ENCODE results near the gene PDSS2. TPM values are rescaled to one million over a fixed set of nuclear protein-coding genes. Genes with fewer than 3 reads are reported as not detected.

Gene PDSS2
- total RNA-seq, 1 donor from 2014 or later = 19.7 TPM

DNA sequence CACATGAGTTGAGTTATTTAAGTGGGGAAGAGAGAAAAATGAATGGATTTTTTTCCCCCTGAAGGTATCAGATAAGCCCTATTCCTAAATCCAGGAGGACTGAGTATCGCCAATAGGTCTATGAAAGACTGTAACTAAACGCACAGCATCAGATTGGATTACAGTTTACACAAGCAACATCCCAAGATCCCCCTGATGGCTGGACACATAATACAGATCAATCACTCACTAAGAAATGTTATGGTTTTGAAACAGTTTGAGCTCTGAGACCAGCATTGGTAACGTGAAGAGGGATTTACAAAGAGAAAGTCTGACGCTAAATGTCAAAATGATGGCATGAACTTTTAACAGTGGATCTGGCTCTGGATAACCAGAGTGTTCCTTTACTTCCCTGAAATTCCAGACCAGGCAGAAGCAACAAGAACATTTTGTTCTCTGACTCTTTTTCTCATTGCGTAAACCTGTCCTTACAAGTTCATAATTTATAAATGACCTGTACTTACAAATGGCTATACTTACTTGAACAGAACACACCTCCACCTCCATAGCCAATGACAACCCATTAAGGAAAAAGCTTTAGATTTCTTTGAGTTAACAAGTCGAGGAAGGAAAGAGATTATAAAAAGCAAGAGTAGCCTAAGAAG is 212.3 kb downstream of the PDSS2 start:
- TF ChIP-seq, protein P1, sequence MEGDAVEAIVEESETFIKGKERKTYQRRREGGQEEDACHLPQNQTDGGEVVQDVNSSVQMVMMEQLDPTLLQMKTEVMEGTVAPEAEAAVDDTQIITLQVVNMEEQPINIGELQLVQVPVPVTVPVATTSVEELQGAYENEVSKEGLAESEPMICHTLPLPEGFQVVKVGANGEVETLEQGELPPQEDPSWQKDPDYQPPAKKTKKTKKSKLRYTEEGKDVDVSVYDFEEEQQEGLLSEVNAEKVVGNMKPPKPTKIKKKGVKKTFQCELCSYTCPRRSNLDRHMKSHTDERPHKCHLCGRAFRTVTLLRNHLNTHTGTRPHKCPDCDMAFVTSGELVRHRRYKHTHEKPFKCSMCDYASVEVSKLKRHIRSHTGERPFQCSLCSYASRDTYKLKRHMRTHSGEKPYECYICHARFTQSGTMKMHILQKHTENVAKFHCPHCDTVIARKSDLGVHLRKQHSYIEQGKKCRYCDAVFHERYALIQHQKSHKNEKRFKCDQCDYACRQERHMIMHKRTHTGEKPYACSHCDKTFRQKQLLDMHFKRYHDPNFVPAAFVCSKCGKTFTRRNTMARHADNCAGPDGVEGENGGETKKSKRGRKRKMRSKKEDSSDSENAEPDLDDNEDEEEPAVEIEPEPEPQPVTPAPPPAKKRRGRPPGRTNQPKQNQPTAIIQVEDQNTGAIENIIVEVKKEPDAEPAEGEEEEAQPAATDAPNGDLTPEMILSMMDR (IDR thresholded peaks at IDR 0.05; ENCODE audit: borderline replicate concordance) = no peak
- no peak overlapping the region for H3K4me3 ChIP-seq
- no peak for DNase-seq
- intact Hi-C loops (cut with micrococcal nuclease) = no loop called here
- peaks cover 6% of the 10 kb centered on the region for H3K36me3 ChIP-seq
- no peak overlapping the region for H3K27ac ChIP-seq (replicated peaks)
- H3K4me1 ChIP-seq = peaks cover under 1% of the 10 kb centered on the region
- no peaks in the 10 kb centered on the region for H3K9me3 ChIP-seq (replicated peaks)
- H3K27me3 ChIP-seq (ENCODE audit: low read depth) = no peaks in the 10 kb centered on the region

DNA sequence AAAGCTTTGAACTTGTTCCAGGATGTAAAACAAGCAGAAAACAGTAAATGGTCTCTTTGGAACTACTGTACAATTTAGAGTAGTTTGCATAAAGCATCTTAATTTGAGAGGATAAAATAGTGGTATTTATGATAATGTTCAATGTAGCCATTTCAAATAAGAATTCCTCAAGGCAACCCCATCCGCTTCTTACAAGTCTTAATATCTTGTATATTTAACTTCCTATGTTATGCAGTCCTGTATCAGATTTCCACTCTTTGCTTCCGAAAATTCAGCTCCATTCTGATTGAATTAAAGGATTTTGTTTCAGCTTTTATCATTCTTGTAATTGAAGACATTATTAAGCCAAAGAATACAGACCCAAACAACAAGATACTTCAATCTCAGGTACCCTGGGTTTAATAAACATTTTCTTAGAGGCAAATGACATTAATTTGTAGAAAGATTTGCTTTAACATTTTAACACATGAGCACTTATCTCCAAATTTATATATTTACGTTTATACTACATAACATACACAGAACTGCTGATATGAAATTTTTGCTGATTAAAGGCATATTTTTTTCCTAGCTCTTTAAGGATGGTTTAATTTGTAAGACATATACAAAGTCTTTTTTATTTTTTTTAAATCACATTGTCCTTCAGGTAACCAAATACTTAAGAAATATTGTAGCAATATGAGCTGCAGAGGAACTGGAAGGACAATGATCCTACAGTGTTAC is 213.0 kb downstream of the PDSS2 start:
- intact Hi-C loops (cut with micrococcal nuclease) = no loop called here
- TF ChIP-seq, protein P1 (IDR thresholded peaks at IDR 0.05; ENCODE audit: borderline replicate concordance) = no peak
- no peaks in the 10 kb centered on the region for H3K27me3 ChIP-seq (ENCODE audit: low read depth)
- no peak overlapping the region for H3K27ac ChIP-seq (replicated peaks)
- no peaks in the 10 kb centered on the region for H3K9me3 ChIP-seq (replicated peaks)
- H3K36me3 ChIP-seq = peaks cover 6% of the 10 kb centered on the region
- DNase-seq = no peak
- peaks cover 8% of the 10 kb centered on the region for H3K4me1 ChIP-seq
- no peak overlapping the region for H3K4me3 ChIP-seq

DNA sequence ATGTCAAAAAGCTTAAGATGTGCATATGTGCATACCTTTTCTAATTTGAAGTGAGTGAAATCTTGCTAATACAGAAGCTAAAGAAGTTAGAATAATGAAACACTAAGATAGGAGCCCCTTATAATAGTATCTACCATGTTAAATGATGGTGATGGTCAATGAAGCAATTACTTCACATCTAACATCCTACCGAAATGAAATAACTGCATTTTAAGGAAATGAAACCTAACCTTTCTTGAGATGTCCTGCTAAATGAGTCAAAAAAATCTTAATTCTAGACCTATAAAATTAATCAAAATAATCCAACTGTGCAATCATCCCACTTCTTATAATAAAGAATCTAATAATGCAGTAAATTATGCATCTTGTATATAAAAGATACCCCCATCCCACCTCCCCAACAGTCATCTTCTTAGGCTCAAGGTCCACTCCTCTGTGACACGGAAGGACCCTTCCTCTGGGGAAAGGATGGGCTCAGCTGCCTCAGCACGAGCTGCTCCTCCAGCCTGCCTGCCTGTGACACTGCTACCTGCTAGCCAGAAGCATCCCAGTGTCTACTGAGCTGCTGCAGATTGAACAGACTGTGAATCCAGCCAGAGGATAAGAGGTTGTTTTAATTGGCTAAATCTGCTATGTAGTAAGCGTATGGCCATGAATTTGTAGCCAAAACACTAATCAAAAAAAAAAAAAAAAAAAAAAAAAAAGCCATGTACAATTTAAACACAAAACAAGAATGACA is 214.5 kb downstream of the PDSS2 start:
- H3K36me3 ChIP-seq = peaks cover 6% of the 10 kb centered on the region
- H3K27ac ChIP-seq (replicated peaks) = no peak overlapping the region
- peaks cover 8% of the 10 kb centered on the region for H3K4me1 ChIP-seq
- TF ChIP-seq, protein P1 (IDR thresholded peaks at IDR 0.05; ENCODE audit: borderline replicate concordance) = no peak
- H3K9me3 ChIP-seq (replicated peaks) = no peaks in the 10 kb centered on the region
- DNase-seq = no peak
- H3K4me3 ChIP-seq = no peak overlapping the region
- no peaks in the 10 kb centered on the region for H3K27me3 ChIP-seq (ENCODE audit: low read depth)
- intact Hi-C loops (cut with micrococcal nuclease) = no loop called here

DNA sequence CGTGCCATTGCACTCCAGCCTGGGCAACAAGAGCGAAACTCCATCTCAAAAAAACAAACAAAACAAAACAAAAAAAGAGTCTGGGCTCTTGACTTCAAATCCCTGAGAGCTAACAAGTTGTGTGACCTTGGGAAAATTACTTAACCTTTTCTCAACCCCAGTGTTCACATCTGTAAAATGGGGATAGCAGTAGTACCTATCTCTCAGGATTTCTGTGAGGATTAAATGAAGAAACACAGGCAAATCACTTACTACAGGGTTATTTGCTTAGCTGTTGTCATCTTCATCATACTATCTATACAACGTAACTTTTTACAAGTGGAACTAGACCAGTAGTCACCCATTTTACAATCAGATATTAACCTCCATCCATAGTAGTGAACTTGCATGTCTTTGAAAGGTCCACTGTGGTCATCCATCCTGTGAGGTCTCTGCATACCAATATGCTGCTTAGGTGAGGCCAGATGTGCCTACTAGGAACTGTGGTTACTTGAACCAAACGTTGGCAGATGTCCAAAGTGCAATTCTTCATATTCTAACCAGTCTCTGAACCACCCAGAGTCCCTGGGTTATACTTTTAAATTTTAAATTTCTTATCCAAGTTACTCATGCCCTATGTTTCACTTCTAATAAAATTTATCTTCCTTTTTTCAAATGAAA is 215.2 kb downstream of the PDSS2 start:
- DNase-seq = no peak
- H3K4me3 ChIP-seq = no peak overlapping the region
- no peak overlapping the region for H3K27ac ChIP-seq (replicated peaks)
- no peaks in the 10 kb centered on the region for H3K27me3 ChIP-seq (ENCODE audit: low read depth)
- peaks cover 8% of the 10 kb centered on the region for H3K4me1 ChIP-seq
- TF ChIP-seq, protein P1 (IDR thresholded peaks at IDR 0.05; ENCODE audit: borderline replicate concordance) = no peak
- H3K9me3 ChIP-seq (replicated peaks) = no peaks in the 10 kb centered on the region
- peaks cover 6% of the 10 kb centered on the region for H3K36me3 ChIP-seq
- intact Hi-C loops (cut with micrococcal nuclease) = no loop called here

DNA sequence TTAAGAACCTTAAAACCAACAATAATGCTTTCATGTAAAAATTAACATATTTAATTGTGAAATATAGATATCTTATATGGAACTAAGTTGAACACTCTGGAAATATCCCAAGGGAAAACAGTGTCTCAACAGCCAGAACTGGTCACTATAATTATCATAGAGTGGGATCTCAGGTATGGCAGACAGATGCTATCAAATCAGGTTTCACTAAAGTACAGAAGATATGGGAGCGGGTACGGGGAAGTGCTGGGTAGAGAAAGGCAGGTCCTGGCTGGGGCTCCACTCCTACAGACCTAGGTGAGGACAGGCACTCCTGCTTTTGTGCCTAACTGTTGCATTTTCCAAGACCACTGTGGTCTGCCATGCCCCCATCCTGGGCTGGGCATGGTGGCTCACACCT is 215.9 kb downstream of the PDSS2 start:
- Histone ChIP-seq H3K9me3 (replicated peaks) (no peaks in the 10 kb centered on the region), H3K27ac (replicated peaks) (no peak overlapping the region), H3K36me3 (peaks cover 6% of the 10 kb centered on the region), H3K4me3 (no peak overlapping the region), H3K4me1 (peaks cover 8% of the 10 kb centered on the region), H3K27me3 (ENCODE audit: low read depth) (no peaks in the 10 kb centered on the region)
- TF ChIP-seq, protein P1 (IDR thresholded peaks at IDR 0.05; ENCODE audit: borderline replicate concordance) = no peak
- intact Hi-C loops (cut with micrococcal nuclease) = no loop called here
- DNase-seq = no peak
